WI38 (cell line): Measurements from ENCODE around the gene GATC.

Source experiments
- H3K4me3 ChIP-seq: 2 replicates; pipeline ENCODE4 v1.5.1; 2011; ENCODE audit warnings: low read depth, mild to moderate bottlenecking, control low read depth, low read length
- CTCF ChIP-seq: IDR thresholded peaks from 2 replicates; pipeline ENCODE4 v1.5.1; 2012; ENCODE audit warnings: low read depth, mild to moderate bottlenecking, control low read depth, low read length

GATC gene

GRCh38 chr12:120421701-120422100 lies 24.5 kb upstream of the GATC start:
- no peak overlapping the region for H3K4me3 ChIP-seq
- no peak for TF ChIP-seq CTCF

- no peak overlapping the region for H3K4me3 ChIP-seq
- TF ChIP-seq CTCF: no peak
These were observed 23.3 kb upstream of the GATC start for GRCh38 chr12:120422892-120423456.

- no peak for TF ChIP-seq CTCF
- H3K4me3 ChIP-seq: no peak overlapping the region
These were observed 20.4 kb upstream of the GATC start for GRCh38 chr12:120425797-120426196.

GRCh38 chr12:120428597-120429229 lies 17.5 kb upstream of the GATC start:
- no peak overlapping the region for H3K4me3 ChIP-seq
- no peak for TF ChIP-seq CTCF

GRCh38 chr12:120429368-120429767 lies 16.9 kb upstream of the GATC start:
- no peak for TF ChIP-seq CTCF
- no peak overlapping the region for H3K4me3 ChIP-seq

- no peak overlapping the region for H3K4me3 ChIP-seq
- no peak for TF ChIP-seq CTCF
These were observed 13.3 kb upstream of the GATC start for GRCh38 chr12:120432772-120433525.
